ENCODE measurements around the gene DLGAP1. TPM values are rescaled to one million over a fixed set of nuclear protein-coding genes. Genes with fewer than 3 reads are reported as not detected.

The DLGAP1 gene
- total and polyA plus RNA-seq, 2 of the 4 experiments (the other 2 are of a cell fraction), result under 0.01 to 0.09 TPM

DNA sequence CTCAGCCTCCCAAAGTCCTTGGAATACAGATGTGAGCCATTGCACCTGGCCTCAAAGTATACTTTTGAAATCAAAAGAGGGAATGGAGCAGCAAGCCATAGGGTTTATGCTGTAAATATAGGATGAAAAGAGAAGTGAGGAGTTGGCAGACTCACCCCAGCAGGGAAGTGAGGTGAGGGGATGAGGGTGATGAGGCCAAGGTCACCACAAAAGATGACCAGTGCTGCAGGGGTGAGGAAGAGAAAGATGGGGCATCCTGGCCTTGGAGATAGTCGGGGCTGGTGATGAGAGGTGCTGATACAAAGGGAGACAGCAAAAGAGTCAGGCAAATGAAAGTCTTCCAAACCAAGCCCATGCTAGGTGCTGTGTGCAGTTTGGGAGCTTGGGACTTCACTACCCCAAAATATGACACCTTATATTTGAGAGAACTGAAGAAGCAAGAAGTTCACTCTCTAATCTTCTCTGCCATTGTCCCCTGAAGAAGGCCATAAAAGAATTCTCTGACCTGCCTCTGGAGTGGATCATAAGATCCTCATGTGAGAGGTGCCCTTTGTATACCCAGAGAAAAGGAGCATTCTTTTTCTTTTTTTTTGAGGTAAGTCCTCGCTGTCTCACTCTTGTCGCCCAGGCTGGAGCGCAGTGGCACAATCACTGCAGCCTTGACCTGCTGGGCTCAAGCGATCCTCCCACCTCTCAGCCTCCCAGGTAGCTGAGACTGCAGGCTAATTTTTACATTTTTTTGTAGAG lies 974.1 kb downstream of the DLGAP1 start:
- Histone ChIP-seq H3K14ac (replicated peaks; ENCODE audit: low read depth, low read length) (no peak overlapping the region), H2BK120ac (ENCODE audit: low read depth, low read length) (no peak overlapping the region), H3K4me3 (ENCODE audit: insufficient read depth, low read depth, low read length) (no peak overlapping the region), H3K79me1 (ENCODE audit: low read depth in 1 of 2, low read length in 2 of 2) (no peaks in the 10 kb centered on the region), H3K27ac (ENCODE audit: insufficient read depth, low read length) (no peak overlapping the region), H2BK5ac (ENCODE audit: low read depth, low read length, poor library complexity, severe bottlenecking) (no peak overlapping the region), H2BK15ac (ENCODE audit: low read depth, low read length) (no peak overlapping the region), H2BK20ac (ENCODE audit: low read depth, low read length) (no peak overlapping the region), H3K4me2 (ENCODE audit: low read depth, low read length) (no peak overlapping the region), H4K20me1 (ENCODE audit: insufficient read depth, low read length) (no peaks in the 10 kb centered on the region), H3K4ac (ENCODE audit: low read depth, low read length) (no peak overlapping the region), H3K9me1 (ENCODE audit: insufficient read depth, low read length) (no peaks in the 10 kb centered on the region), H4K8ac (ENCODE audit: low read depth in 2 of 2, low read length in 2 of 2) (no peak overlapping the region), H4K91ac (ENCODE audit: insufficient read depth, low read depth, low read length) (no peak overlapping the region), H3K56ac (ENCODE audit: extremely low read depth, insufficient read depth, low read length) (no peak overlapping the region), H2AFZ (replicated peaks; ENCODE audit: low read length, poor library complexity) (no peak overlapping the region), H4K5ac (ENCODE audit: low read depth, low read length) (no peak overlapping the region), H3K4me1 (ENCODE audit: control insufficient read depth, insufficient read depth, low read length) (no peaks in the 10 kb centered on the region; the same call in 1 of the 2 replicates), H3K36me3 (ENCODE audit: control insufficient read depth, insufficient read depth, low read length) (no peaks in the 10 kb centered on the region), H2AK5ac (ENCODE audit: low read depth, low read length) (no peak overlapping the region), H3K23ac (ENCODE audit: low read depth, low read length) (no peak overlapping the region), H3K9ac (ENCODE audit: low read depth, low read length) (no peak overlapping the region), H2AK9ac (replicated peaks; ENCODE audit: low read depth, low read length, poor library complexity) (no peak overlapping the region), H3K9me3 (ENCODE audit: control insufficient read depth, insufficient read depth, low read length) (no peaks in the 10 kb centered on the region), H3K18ac (ENCODE audit: low read depth, low read length) (no peak overlapping the region), H3K27me3 (ENCODE audit: control insufficient read depth, insufficient read depth, low read length) (no peaks in the 10 kb centered on the region)
- intact Hi-C loops (cut with micrococcal nuclease), result no loop called here
- ChIA-PET POLR2A (ENCODE audit: unreplicated experiment) (no interaction called here), CTCF (interaction anchor here (0.8 to 1.6 kb wide), 3 partner anchors 21 to 113 kb away, joined by 3 to 5 read pairs (median 4); no protein-coding TSS in a partner anchor)
- TF ChIP-seq NFE2L2 (IDR thresholded peaks at IDR 0.05; ENCODE audit: low read depth, low read length) (no peak), RAD21 (IDR thresholded peaks at IDR 0.05; ENCODE audit: low read length) (no peak), FOS (IDR thresholded peaks at IDR 0.05; ENCODE audit: low read depth, low read length) (no peak), MAZ (IDR thresholded peaks at IDR 0.05; ENCODE audit: borderline replicate concordance, low read depth, low read length) (no peak), MXI1 (IDR thresholded peaks at IDR 0.05; ENCODE audit: borderline replicate concordance, low read depth, low read length) (no peak), MAFK (IDR thresholded peaks at IDR 0.05; ENCODE audit: low read depth, low read length) (no peak), CHD1 (IDR thresholded peaks at IDR 0.05; ENCODE audit: low read depth, low read length) (no peak), CEBPB (IDR thresholded peaks at IDR 0.05; ENCODE audit: low read depth, low read length) (no peak), RCOR1 (IDR thresholded peaks at IDR 0.05; ENCODE audit: insufficient replicate concordance, low read length) (no peak), SMC3 (IDR thresholded peaks at IDR 0.05; ENCODE audit: low read depth, low read length) (no peak)
- TF ChIP-seq, protein P1, sequence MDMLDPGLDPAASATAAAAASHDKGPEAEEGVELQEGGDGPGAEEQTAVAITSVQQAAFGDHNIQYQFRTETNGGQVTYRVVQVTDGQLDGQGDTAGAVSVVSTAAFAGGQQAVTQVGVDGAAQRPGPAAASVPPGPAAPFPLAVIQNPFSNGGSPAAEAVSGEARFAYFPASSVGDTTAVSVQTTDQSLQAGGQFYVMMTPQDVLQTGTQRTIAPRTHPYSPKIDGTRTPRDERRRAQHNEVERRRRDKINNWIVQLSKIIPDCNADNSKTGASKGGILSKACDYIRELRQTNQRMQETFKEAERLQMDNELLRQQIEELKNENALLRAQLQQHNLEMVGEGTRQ (IDR thresholded peaks at IDR 0.05; ENCODE audit: low read depth, low read length), result no peak
- TF ChIP-seq, protein P2, sequence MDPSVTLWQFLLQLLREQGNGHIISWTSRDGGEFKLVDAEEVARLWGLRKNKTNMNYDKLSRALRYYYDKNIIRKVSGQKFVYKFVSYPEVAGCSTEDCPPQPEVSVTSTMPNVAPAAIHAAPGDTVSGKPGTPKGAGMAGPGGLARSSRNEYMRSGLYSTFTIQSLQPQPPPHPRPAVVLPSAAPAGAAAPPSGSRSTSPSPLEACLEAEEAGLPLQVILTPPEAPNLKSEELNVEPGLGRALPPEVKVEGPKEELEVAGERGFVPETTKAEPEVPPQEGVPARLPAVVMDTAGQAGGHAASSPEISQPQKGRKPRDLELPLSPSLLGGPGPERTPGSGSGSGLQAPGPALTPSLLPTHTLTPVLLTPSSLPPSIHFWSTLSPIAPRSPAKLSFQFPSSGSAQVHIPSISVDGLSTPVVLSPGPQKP (IDR thresholded peaks at IDR 0.05; ENCODE audit: borderline replicate concordance, low read depth, low read length), result no peak
- TF ChIP-seq, protein P3, sequence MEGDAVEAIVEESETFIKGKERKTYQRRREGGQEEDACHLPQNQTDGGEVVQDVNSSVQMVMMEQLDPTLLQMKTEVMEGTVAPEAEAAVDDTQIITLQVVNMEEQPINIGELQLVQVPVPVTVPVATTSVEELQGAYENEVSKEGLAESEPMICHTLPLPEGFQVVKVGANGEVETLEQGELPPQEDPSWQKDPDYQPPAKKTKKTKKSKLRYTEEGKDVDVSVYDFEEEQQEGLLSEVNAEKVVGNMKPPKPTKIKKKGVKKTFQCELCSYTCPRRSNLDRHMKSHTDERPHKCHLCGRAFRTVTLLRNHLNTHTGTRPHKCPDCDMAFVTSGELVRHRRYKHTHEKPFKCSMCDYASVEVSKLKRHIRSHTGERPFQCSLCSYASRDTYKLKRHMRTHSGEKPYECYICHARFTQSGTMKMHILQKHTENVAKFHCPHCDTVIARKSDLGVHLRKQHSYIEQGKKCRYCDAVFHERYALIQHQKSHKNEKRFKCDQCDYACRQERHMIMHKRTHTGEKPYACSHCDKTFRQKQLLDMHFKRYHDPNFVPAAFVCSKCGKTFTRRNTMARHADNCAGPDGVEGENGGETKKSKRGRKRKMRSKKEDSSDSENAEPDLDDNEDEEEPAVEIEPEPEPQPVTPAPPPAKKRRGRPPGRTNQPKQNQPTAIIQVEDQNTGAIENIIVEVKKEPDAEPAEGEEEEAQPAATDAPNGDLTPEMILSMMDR (conservative IDR thresholded peaks at IDR 0.05; ENCODE audit: low read depth, low read length), result no peak
- in situ Hi-C loops (cut with MboI; ENCODE audit: low sequenced_read_pairs), result no loop called here
- DNase-seq (no peak), ATAC-seq (ENCODE audit: low read depth) (no peak)
- no TSS peak for BruUV-seq (replicated peaks)
- dilution Hi-C loops (cut with HindIII; ENCODE audit: low sequenced_read_pairs, unreplicated experiment), result no loop called here
- 100% methylated on average over 2 of the region's 5 CpGs; no CpG with 5 or more reads in 1 of the 2 experiments for WGBS, 2 experiments (ENCODE audit: extremely low coverage in 2 of 2, insufficient read length in 1 of 2)
